HepG2 (cell line): ENCODE measurements around the gene IMPDH1.

Source experiments
- CAMTA2 ChIP-seq: sonication (generic); formaldehyde crosslinking; IDR thresholded peaks from 2 replicates; pipeline ENCODE4 v1.4.0; 2020; ENCODE audit warnings: mild to moderate bottlenecking, missing genetic modification reagents, borderline replicate concordance
- HDAC6 ChIP-seq: fragments of 200-600 bp; sonication (generic); IDR thresholded peaks from 2 replicates; pipeline ENCODE4 v1.7.0; 2017; ENCODE audit warnings: mild to moderate bottlenecking, antibody characterized with exemption, low read length, low read depth
- JUND ChIP-seq: sonication (generic); formaldehyde crosslinking; IDR thresholded peaks from 2 replicates; pipeline ENCODE4 v1.8.0; 2022; ENCODE audit warnings: mild to moderate bottlenecking, missing genetic modification reagents
- MAFK ChIP-seq, 2 experiments: IDR thresholded peaks in 1 of 2; conservative IDR thresholded peaks in 1 of 2; 2 replicates each; pipeline ENCODE4 v1.6.1; 2011; ENCODE audit warnings: improper control_type of control experiment in 2 of 2, low read length in 2 of 2
- POLR2A ChIP-seq, 2 experiments: IDR thresholded peaks; 2 replicates each; pipeline ENCODE4 v1.6.1; 2011; ENCODE audit warnings: low read depth in 2 of 2, low read length in 2 of 2, mild to moderate bottlenecking in 1 of 2, moderate library complexity in 1 of 2; ENCODE audit not compliant: insufficient read depth in 1 of 2
- SRF ChIP-seq: IDR thresholded peaks from 2 replicates; pipeline ENCODE4 v1.6.1; 2011; ENCODE audit warnings: mild to moderate bottlenecking, low read depth, low read length, moderate library complexity
- ZNF747 ChIP-seq: sonication (generic); formaldehyde crosslinking; IDR thresholded peaks from 2 replicates; pipeline ENCODE4 v1.8.1; 2023; ENCODE audit warnings: missing genetic modification reagents, mild to moderate bottlenecking, borderline replicate concordance
- TF ChIP-seq, protein P1 (sequence below): sonication (generic); formaldehyde crosslinking; IDR thresholded peaks from 2 replicates; pipeline ENCODE4 v1.4.0; 2020; ENCODE audit warnings: missing genetic modification reagents, borderline replicate concordance
- TF ChIP-seq, protein P2 (sequence below): sonication (generic); formaldehyde crosslinking; IDR thresholded peaks from 2 replicates; pipeline ENCODE4 v1.4.0; 2020; ENCODE audit warnings: missing genetic modification reagents

- TF ChIP-seq, protein P1, sequence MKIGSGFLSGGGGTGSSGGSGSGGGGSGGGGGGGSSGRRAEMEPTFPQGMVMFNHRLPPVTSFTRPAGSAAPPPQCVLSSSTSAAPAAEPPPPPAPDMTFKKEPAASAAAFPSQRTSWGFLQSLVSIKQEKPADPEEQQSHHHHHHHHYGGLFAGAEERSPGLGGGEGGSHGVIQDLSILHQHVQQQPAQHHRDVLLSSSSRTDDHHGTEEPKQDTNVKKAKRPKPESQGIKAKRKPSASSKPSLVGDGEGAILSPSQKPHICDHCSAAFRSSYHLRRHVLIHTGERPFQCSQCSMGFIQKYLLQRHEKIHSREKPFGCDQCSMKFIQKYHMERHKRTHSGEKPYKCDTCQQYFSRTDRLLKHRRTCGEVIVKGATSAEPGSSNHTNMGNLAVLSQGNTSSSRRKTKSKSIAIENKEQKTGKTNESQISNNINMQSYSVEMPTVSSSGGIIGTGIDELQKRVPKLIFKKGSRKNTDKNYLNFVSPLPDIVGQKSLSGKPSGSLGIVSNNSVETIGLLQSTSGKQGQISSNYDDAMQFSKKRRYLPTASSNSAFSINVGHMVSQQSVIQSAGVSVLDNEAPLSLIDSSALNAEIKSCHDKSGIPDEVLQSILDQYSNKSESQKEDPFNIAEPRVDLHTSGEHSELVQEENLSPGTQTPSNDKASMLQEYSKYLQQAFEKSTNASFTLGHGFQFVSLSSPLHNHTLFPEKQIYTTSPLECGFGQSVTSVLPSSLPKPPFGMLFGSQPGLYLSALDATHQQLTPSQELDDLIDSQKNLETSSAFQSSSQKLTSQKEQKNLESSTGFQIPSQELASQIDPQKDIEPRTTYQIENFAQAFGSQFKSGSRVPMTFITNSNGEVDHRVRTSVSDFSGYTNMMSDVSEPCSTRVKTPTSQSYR (CRISPR knock-in tag): no peak
- TF ChIP-seq, protein P2, sequence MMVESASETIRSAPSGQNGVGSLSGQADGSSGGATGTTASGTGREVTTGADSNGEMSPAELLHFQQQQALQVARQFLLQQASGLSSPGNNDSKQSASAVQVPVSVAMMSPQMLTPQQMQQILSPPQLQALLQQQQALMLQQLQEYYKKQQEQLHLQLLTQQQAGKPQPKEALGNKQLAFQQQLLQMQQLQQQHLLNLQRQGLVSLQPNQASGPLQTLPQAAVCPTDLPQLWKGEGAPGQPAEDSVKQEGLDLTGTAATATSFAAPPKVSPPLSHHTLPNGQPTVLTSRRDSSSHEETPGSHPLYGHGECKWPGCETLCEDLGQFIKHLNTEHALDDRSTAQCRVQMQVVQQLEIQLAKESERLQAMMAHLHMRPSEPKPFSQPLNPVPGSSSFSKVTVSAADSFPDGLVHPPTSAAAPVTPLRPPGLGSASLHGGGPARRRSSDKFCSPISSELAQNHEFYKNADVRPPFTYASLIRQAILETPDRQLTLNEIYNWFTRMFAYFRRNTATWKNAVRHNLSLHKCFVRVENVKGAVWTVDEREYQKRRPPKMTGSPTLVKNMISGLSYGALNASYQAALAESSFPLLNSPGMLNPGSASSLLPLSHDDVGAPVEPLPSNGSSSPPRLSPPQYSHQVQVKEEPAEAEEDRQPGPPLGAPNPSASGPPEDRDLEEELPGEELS (CRISPR knock-in tag): no peak
- no peak for TF ChIP-seq JUND (CRISPR knock-in tag)
- no peak for TF ChIP-seq SRF
- TF ChIP-seq CAMTA2 (CRISPR knock-in tag): no peak
- no peak for TF ChIP-seq ZNF747 (CRISPR knock-in tag)
- TF ChIP-seq POLR2A (IDR thresholded peaks at IDR 0.05; ENCODE audit: insufficient read depth in 1 of 2, low read depth in 2 of 2, low read length in 2 of 2): no peak
- no peak for TF ChIP-seq HDAC6
- TF ChIP-seq MAFK (conservative IDR thresholded peaks at IDR 0.05 in 1 of 2, IDR thresholded peaks at IDR 0.05 in 1 of 2; ENCODE audit: low read length in 2 of 2): no peak
Observed at GRCh38 chr7:128393526-128394330, 16.1 kb downstream of the IMPDH1 start.
